Smooth muscle cell (in vitro differentiated cells): ENCODE results near the gene ASB2. TPM values are rescaled to one million over a fixed set of nuclear protein-coding genes. Genes with fewer than 3 reads are reported as not detected.

Experiments used
- DNase-seq: peaks from one replicate; lab custom pipeline; 2025; ENCODE audit not compliant: unreplicated experiment; lab: John Stamatoyannopoulos, UW
- H2AFZ ChIP-seq: fragments of 200-600 bp; sonication (generic); 2 replicates; pipeline ENCODE4 v1.6.0; 2016; ENCODE audit warnings: antibody characterized with exemption, low read depth, mild to moderate bottlenecking
- H3F3A ChIP-seq: fragments of 200-600 bp; sonication (generic); 2 replicates; pipeline ENCODE4 v1.6.0; 2017; ENCODE audit warnings: antibody characterized with exemption, low read depth
- H3K27ac ChIP-seq: fragments of 200-600 bp; sonication (generic); 2 replicates; pipeline ENCODE4 v1.5.1; 2016; ENCODE audit warnings: low read depth, mild to moderate bottlenecking
- H3K27me3 ChIP-seq: fragments of 200-600 bp; sonication (generic); 2 replicates; pipeline ENCODE4 v1.6.1; 2016; ENCODE audit warnings: low read depth, mild to moderate bottlenecking
- H3K36me3 ChIP-seq: fragments of 200-600 bp; sonication (generic); 2 replicates; pipeline ENCODE4 v1.5.1; 2016; ENCODE audit warnings: low read depth
- H3K4me1 ChIP-seq: fragments of 200-600 bp; sonication (generic); 2 replicates; pipeline ENCODE4 v1.5.1; 2016; ENCODE audit warnings: low read depth
- H3K4me2 ChIP-seq: fragments of 200-600 bp; sonication (generic); 2 replicates; pipeline ENCODE4 v1.6.0; 2016; ENCODE audit warnings: mild to moderate bottlenecking
- H3K4me3 ChIP-seq: fragments of 200-600 bp; sonication (generic); 2 replicates; pipeline ENCODE4 v1.5.1; 2016; ENCODE audit warnings: mild to moderate bottlenecking
- H3K79me2 ChIP-seq: fragments of 200-600 bp; sonication (generic); 2 replicates; pipeline ENCODE4 v1.6.0; 2016; ENCODE audit warnings: low read depth, mild to moderate bottlenecking
- H3K9ac ChIP-seq: fragments of 200-600 bp; sonication (generic); 2 replicates; pipeline ENCODE4 v1.6.0; 2016; ENCODE audit warnings: low read depth
- H3K9me3 ChIP-seq: fragments of 200-600 bp; sonication (generic); replicated peaks from 2 replicates; pipeline ENCODE4 v1.5.1; 2016; ENCODE audit warnings: low read depth
- H4K20me1 ChIP-seq: fragments of 200-600 bp; sonication (generic); 2 replicates; pipeline ENCODE4 v1.6.0; 2016; ENCODE audit warnings: low read depth
- WGBS: methylation state at CpG from one replicate; pipeline ENCODE4 v1.1.7; 2016; ENCODE audit warnings: low lambda C conversion rate; 5-methylcytosine and 5-hydroxymethylcytosine counted together
- polyA plus RNA-seq: library from polyadenylated mRNA; unstranded; fragments of >200 nt; fragmentation: Nextera tagmentation; extraction: Ambion mirVana; gene quantifications from 2 replicates; pipeline ENCODE4 v1.2.1, GENCODE V29; 2016
- total RNA-seq: library from RNA; depleted of rRNA; stranded (reverse); fragments of >200 nt; gene quantifications from 2 replicates; pipeline ENCODE4 v1.2.3, GENCODE V29; 2014
- TF ChIP-seq, protein P1 (sequence below): fragments of 200-600 bp; sonication (generic); IDR thresholded peaks from 2 replicates; pipeline ENCODE4 v1.5.1; 2017; ENCODE audit warnings: borderline replicate concordance, mild to moderate bottlenecking, antibody characterized with exemption; ENCODE audit not compliant: insufficient read depth, poor library complexity, severe bottlenecking

The ASB2 gene
- total and polyA plus RNA-seq, 2 experiments from 2014 or later: 0.99 TPM; not detected in 1

DNA sequence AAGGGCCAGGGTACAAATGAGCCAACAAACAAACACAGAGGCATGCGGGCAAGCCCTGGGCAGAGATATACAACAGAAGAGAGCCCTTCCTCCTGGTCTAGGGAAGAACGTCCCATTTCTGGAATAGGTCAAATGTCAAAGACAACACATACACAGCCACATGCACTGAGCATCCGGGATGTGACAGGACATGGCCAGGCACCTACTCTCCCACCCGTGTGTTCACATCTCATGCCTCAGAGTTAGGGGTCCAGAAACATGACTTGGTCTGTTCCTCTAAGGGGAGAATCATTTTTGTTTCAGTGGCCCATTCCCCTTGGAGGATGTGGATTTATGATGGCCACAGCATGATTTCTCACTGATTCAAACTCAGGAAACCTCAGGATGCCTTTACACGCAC is 801 bp upstream of the ASB2 start:
- H3K36me3 ChIP-seq: no peaks in the 10 kb centered on the region
- H3F3A ChIP-seq: no peaks in the 10 kb centered on the region
- H3K9ac ChIP-seq: no peak overlapping the region
- no peak overlapping the region for H3K27ac ChIP-seq
- 94% methylated on average over 5 of the region's 5 CpGs for WGBS
- H3K4me1 ChIP-seq: peaks cover 11% of the 10 kb centered on the region
- H2AFZ ChIP-seq: no peak overlapping the region
- no peak overlapping the region for H3K4me3 ChIP-seq
- no peak overlapping the region for H3K4me2 ChIP-seq
- no peaks in the 10 kb centered on the region for H4K20me1 ChIP-seq
- no peaks in the 10 kb centered on the region for H3K27me3 ChIP-seq
- TF ChIP-seq, protein P1, sequence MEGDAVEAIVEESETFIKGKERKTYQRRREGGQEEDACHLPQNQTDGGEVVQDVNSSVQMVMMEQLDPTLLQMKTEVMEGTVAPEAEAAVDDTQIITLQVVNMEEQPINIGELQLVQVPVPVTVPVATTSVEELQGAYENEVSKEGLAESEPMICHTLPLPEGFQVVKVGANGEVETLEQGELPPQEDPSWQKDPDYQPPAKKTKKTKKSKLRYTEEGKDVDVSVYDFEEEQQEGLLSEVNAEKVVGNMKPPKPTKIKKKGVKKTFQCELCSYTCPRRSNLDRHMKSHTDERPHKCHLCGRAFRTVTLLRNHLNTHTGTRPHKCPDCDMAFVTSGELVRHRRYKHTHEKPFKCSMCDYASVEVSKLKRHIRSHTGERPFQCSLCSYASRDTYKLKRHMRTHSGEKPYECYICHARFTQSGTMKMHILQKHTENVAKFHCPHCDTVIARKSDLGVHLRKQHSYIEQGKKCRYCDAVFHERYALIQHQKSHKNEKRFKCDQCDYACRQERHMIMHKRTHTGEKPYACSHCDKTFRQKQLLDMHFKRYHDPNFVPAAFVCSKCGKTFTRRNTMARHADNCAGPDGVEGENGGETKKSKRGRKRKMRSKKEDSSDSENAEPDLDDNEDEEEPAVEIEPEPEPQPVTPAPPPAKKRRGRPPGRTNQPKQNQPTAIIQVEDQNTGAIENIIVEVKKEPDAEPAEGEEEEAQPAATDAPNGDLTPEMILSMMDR: no peak
- DNase-seq: no peak
- H3K79me2 ChIP-seq: no peaks in the 10 kb centered on the region
- H3K9me3 ChIP-seq: no peaks in the 10 kb centered on the region

DNA sequence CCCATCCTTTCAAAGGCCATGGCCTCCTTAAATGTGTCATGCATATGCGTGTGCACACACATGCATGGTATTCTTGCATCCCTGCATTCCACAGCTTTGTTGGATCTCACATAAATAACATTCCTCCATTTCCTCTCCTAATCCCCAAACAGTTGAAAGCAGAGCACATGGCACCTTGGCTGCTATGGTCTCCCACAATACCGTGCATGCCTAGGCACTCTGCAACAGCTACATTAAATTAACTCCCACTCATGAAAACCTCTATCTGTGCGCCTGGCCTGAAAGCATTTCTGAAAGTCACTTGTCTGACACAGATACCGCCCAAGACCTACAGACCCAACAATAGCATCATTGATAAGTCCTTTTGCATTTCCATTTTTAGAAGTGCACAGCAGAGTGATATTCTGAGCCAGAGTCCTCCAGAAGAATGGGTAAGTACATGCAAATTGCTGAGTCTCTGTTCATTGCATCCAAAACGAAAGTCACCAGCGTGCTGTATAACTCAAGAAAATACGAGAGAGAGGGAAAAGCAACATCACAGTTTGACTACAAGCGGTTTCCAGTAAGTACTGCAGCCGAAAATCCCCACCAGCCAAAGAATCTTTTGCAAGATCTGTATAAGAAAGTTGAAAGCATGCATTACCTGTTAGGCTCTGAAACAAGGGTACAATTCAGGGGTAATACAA is 436 bp downstream of the ASB2 start:
- Histone ChIP-seq H3F3A (no peaks in the 10 kb centered on the region), H4K20me1 (no peaks in the 10 kb centered on the region), H2AFZ (peak overlapping the region; percentile 18), H3K9me3 (no peaks in the 10 kb centered on the region), H3K36me3 (no peaks in the 10 kb centered on the region), H3K4me2 (peak overlapping the region; percentile 25), H3K79me2 (no peaks in the 10 kb centered on the region), H3K27ac (no peak overlapping the region), H3K4me1 (peaks cover 7% of the 10 kb centered on the region), H3K4me3 (no peak overlapping the region), H3K9ac (no peak overlapping the region), H3K27me3 (no peaks in the 10 kb centered on the region)
- DNase-seq: no peak
- TF ChIP-seq, protein P1: no peak
- WGBS: 71% methylated on average over 9 of the region's 9 CpGs

DNA sequence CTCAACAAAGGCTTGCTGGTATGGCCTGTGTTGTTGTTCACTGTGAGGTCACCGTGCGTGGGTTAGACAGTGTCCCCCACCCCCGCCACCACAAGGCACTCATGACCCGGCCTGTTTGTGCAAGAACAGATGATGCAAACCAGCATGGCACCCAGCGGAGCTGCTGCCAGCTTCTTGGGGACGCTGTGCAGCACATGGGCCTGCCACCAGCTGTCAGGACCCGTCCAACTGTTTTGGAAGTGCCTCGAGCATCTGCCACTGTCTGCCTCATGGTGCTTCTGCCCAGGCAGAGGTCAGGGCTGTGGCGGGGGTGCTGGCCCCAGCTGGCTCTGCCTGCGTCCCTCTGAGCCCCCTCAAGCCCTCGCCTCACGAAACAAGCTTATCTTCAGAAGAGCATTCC is 1.5 kb downstream of the ASB2 start:
- no peak overlapping the region for H3K9ac ChIP-seq
- no peak for DNase-seq
- no peaks in the 10 kb centered on the region for H3F3A ChIP-seq
- H3K79me2 ChIP-seq: no peaks in the 10 kb centered on the region
- H3K4me1 ChIP-seq: peaks cover 7% of the 10 kb centered on the region
- no peak overlapping the region for H3K4me3 ChIP-seq
- 87% methylated on average over 12 of the region's 12 CpGs for whole genome bisulfite sequencing
- H4K20me1 ChIP-seq: no peaks in the 10 kb centered on the region
- H3K27me3 ChIP-seq: no peaks in the 10 kb centered on the region
- H3K4me2 ChIP-seq: no peak overlapping the region
- H3K9me3 ChIP-seq: no peaks in the 10 kb centered on the region
- no peak overlapping the region for H3K27ac ChIP-seq
- TF ChIP-seq, protein P1: no peak
- H3K36me3 ChIP-seq: no peaks in the 10 kb centered on the region
- no peak overlapping the region for H2AFZ ChIP-seq

DNA sequence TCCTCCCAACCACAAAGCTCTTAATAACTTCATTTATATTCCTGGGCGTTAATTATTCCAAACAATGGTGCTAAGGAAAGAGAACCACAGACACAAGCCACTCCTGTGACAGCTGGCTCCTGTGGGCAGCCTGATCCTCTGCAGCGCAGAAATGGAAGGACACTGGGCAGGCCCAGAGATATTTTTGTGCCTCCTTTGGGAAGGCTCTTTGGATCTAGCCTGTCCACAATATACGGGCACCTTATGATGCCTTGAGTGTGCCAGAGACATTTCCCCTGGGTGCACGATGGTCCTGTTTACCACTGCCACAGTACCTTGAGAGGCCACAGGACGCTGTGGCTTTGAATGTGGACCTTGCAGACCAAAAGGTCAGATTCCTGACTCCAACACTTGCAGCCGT is 2.1 kb downstream of the ASB2 start:
- no peak for DNase-seq
- H3F3A ChIP-seq: no peaks in the 10 kb centered on the region
- no peaks in the 10 kb centered on the region for H3K36me3 ChIP-seq
- H3K4me3 ChIP-seq: no peak overlapping the region
- no peak overlapping the region for H3K9ac ChIP-seq
- no peak overlapping the region for H3K4me2 ChIP-seq
- H4K20me1 ChIP-seq: no peaks in the 10 kb centered on the region
- H3K27me3 ChIP-seq: no peaks in the 10 kb centered on the region
- peaks cover 7% of the 10 kb centered on the region for H3K4me1 ChIP-seq
- H3K27ac ChIP-seq: no peak overlapping the region
- no peak overlapping the region for H2AFZ ChIP-seq
- 91% methylated on average over 6 of the region's 6 CpGs for WGBS
- no peaks in the 10 kb centered on the region for H3K79me2 ChIP-seq
- TF ChIP-seq, protein P1: no peak
- no peaks in the 10 kb centered on the region for H3K9me3 ChIP-seq
